Measurements from ENCODE around the gene PACRG.

Gene PACRG

DNA sequence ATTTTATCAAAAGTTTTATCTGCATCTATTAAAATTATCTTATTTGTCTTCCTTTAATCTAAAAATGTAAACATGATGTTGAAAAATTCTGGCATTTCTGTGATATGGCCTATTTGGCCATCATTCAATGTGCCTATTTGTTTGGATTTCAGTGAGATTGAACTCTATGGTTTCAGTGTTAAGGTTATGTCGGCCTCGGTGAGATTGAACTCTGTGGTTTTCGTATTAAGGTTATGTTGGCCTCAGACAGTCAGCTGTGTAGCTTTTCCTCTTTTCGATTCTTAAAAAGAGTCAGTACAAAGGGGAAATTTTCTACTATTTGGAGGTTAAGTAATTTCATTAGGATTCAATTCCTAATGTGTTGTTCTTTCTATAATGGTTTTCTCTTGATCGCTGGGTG is 320.6 kb downstream of the PACRG start:
- TF ChIP-seq, protein P1, sequence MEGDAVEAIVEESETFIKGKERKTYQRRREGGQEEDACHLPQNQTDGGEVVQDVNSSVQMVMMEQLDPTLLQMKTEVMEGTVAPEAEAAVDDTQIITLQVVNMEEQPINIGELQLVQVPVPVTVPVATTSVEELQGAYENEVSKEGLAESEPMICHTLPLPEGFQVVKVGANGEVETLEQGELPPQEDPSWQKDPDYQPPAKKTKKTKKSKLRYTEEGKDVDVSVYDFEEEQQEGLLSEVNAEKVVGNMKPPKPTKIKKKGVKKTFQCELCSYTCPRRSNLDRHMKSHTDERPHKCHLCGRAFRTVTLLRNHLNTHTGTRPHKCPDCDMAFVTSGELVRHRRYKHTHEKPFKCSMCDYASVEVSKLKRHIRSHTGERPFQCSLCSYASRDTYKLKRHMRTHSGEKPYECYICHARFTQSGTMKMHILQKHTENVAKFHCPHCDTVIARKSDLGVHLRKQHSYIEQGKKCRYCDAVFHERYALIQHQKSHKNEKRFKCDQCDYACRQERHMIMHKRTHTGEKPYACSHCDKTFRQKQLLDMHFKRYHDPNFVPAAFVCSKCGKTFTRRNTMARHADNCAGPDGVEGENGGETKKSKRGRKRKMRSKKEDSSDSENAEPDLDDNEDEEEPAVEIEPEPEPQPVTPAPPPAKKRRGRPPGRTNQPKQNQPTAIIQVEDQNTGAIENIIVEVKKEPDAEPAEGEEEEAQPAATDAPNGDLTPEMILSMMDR (IDR thresholded peaks at IDR 0.05) = no peak
- no peak for DNase-seq (ENCODE audit: low spot score)
- no peak overlapping the region for H3K27ac ChIP-seq
- H3K4me3 ChIP-seq = no peak overlapping the region

DNA sequence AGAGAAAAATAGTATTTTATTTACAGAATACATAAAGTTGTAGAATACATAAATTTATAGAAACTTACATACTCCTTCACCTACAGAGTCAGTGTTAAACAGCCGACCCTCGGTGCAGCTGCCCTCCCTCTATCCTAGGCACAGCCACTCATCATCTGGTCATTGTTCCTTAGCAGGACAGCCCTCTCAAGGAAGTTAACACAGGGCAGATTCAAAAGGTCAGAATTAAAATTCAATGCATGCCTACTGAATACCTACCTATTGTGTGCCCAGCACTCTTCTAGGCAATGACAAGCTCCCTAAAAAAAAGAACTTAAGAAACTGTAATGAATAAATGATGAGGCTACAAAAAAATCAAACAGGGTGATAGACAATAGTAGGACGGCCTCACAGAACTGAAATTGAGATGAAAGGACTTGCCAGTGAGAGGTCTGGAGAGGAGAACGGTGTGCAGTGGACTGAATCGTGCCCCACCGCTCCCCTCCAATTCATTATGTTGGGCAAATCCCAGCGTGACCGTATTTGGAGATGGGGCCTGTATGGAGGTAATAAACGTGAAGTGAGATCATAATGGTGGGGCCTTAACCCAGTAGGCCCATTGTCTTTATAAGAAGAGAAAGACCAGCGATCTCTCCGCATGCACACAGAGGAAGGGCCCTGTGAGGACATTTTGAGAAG is 326.0 kb downstream of the PACRG start:
- DNase-seq (ENCODE audit: low spot score) = no peak
- TF ChIP-seq, protein P1 (IDR thresholded peaks at IDR 0.05) = no peak

DNA sequence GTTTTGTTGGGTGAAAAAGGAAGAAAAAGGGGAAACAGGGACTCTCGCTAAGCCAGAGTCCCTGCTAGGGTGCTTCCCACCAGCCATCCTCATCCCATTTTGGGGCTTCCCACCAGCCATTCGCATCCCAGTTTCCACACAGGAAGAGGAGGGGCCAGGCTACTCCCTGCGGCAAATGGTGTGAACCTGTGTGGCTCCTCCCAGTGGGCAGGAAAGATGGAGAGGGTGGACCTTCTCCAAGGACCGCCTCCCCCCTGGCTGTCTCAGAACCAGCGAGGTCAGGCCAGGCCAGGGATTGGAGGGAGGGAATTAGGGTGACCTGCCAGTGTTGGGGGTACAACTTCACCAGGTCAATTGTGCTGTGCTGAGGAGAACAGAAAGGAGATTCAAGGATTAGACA is 326.9 kb downstream of the PACRG start:
- no peak for DNase-seq (ENCODE audit: low spot score)
- TF ChIP-seq, protein P1 (IDR thresholded peaks at IDR 0.05) = no peak
- no peak overlapping the region for H3K27ac ChIP-seq
- no peak overlapping the region for H3K4me3 ChIP-seq

More for the DNA sequence above, 326.0 kb downstream of the PACRG start:
- Histone ChIP-seq H3K27ac (no peak overlapping the region), H3K4me3 (no peak overlapping the region)

DNA sequence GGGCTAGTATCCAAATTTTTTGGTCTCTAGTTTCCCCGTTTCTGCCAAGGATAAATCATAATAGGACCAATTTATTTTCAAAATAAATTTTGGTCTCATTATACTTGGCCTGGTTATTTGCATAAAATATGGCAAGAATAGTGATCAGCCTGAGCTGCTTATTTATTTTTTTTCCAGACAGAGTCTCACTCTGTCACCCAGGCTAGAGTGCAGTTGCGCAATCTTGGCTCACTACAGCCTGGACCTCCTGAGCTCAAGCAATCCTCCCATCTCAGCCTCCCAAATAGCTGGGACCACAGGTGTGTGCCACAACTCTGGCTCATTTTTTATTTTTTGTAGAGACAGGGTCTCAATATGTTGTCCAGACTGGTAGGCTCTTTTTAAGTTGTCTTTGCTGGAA is 329.5 kb downstream of the PACRG start:
- no peak overlapping the region for H3K27ac ChIP-seq
- no peak overlapping the region for H3K4me3 ChIP-seq
- no peak for DNase-seq (ENCODE audit: low spot score)
- TF ChIP-seq, protein P1 (IDR thresholded peaks at IDR 0.05) = no peak

DNA sequence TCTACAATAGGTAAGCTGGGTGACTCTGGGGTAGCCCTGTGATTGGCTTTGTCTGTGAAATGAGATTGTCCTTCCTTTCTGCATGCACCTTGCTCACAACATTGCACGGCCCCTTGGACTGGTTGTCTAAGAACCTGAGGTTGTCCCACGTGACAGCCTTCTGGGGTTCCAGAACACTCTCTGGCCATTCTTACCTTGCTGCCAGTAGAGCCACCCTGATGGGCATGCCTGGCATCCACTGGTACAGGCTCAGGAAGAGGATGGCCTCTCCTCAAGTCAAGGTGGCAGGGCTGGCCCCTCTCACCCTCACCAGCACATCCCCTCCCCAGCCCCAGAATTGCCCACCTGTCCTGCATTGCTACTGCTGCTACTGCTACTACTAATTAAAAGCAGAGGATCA is 335.0 kb downstream of the PACRG start:
- TF ChIP-seq, protein P1 (IDR thresholded peaks at IDR 0.05) = no peak
- no peak overlapping the region for H3K4me3 ChIP-seq
- H3K27ac ChIP-seq = no peak overlapping the region
- DNase-seq (ENCODE audit: low spot score) = no peak

DNA sequence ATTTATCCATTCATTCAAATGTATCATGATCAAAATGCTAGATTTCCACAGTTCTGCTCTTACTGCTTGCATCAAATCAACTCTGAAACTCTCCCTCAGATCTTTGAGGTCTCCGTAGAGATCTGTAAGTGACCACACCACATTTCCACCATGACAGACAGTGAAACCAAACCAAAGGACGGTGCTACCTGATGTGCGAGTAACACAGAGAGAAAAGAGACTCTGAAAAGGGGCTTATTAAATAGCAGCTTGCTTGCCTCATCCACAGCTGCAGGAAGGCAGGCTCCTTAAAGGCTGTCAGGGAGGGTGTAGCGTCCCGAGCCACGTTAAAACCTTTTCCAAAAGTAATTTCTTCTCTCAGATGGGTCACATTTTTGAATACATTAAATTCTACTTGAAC is 335.8 kb downstream of the PACRG start:
- no peak overlapping the region for H3K27ac ChIP-seq
- H3K4me3 ChIP-seq = no peak overlapping the region
- no peak for DNase-seq (ENCODE audit: low spot score)
- TF ChIP-seq, protein P1 (IDR thresholded peaks at IDR 0.05) = no peak

DNA sequence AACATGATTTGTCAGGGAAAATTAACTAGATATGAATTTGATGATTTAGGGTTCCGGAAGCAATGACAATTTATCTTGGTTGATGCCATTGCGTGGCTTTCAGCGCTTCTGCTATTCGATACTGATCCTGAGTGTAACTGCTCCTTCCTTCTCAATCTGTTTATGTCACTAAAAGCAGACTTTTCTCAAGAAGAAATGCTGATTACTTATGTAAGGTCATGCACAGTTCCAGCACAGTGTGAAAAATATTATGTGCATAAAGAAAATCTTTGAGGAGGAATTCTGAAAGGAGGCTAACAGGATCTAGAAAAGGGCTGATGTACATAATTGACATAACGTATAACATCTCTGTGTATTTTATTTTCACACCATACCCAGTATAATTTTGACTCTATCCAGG is 336.6 kb downstream of the PACRG start:
- TF ChIP-seq, protein P1 (IDR thresholded peaks at IDR 0.05) = no peak
- H3K4me3 ChIP-seq = no peak overlapping the region
- no peak overlapping the region for H3K27ac ChIP-seq
- DNase-seq (ENCODE audit: low spot score) = no peak
